ENCODE results near the gene OR1K1. TPM values are rescaled to one million over a fixed set of nuclear protein-coding genes. Genes with fewer than 3 reads are reported as not detected.

Gene OR1K1
- total RNA-seq, 2 donors from 2014 or later, result not detected

- no peak for TF ChIP-seq CTCF (IDR thresholded peaks at IDR 0.05)
- no peak for DNase-seq
- Histone ChIP-seq H3K9ac (ENCODE audit: low read depth in 2 of 2, low read length in 2 of 2) (no peak overlapping the region), H3K27ac (no peak overlapping the region), H3K4me3 (no peak overlapping the region), H3K36me3 (peaks cover 13% of the 10 kb centered on the region), H3K4me1 (no peaks in the 10 kb centered on the region), H3K27me3 (no peaks in the 10 kb centered on the region), H3K9me3 (no peaks in the 10 kb centered on the region)
- intact Hi-C loops (cut with DNase I), result no loop called here
Observed at GRCh38 chr9:122846371-122846940, 46.5 kb downstream of the OR1K1 start.

- Histone ChIP-seq H3K9ac (ENCODE audit: low read depth in 2 of 2, low read length in 2 of 2) (no peak overlapping the region), H3K9me3 (no peaks in the 10 kb centered on the region), H3K27ac (no peak overlapping the region), H3K27me3 (no peaks in the 10 kb centered on the region), H3K4me3 (no peak overlapping the region), H3K36me3 (peaks cover 13% of the 10 kb centered on the region), H3K4me1 (no peaks in the 10 kb centered on the region)
- no peak for TF ChIP-seq CTCF (IDR thresholded peaks at IDR 0.05)
- DNase-seq, result no peak
- intact Hi-C loops (cut with DNase I), result no loop called here
Observed at GRCh38 chr9:122848256-122848943, 48.5 kb downstream of the OR1K1 start.

Other genes starting within 250 kb of the OR1K1 start
- not detected for gene OR1N2, start 247.0 kb upstream of the OR1K1 start, total RNA-seq
- not detected for gene OR1L8, start 216.7 kb upstream of the OR1K1 start, total RNA-seq
- gene OR1Q1, start 185.4 kb upstream of the OR1K1 start, total RNA-seq, result not detected
- gene OR1B1, start 142.5 kb upstream of the OR1K1 start, total RNA-seq, result not detected
- not detected for gene OR1L1, start 138.4 kb upstream of the OR1K1 start, total RNA-seq
- gene OR1L3, start 125.0 kb upstream of the OR1K1 start, total RNA-seq, result not detected
- not detected for gene OR1L4, start 76.1 kb upstream of the OR1K1 start, total RNA-seq
- not detected for gene OR1L6, start 57.8 kb upstream of the OR1K1 start, total RNA-seq
- gene OR5C1, start 11.2 kb upstream of the OR1K1 start, total RNA-seq, result not detected
- gene PDCL, start 28.5 kb downstream of the OR1K1 start, total RNA-seq, result 10 to 100 TPM; 14.9 to 16.2 TPM
- gene RC3H2, start 105.2 kb downstream of the OR1K1 start, total RNA-seq, result 10 to 100 TPM; 34.4 to 44.9 TPM
- 1 to 10 TPM; 6.6 to 8.4 TPM for gene ZBTB6, start 113.2 kb downstream of the OR1K1 start, total RNA-seq
- gene ZBTB26, start 131.4 kb downstream of the OR1K1 start, total RNA-seq, result 1 to 10 TPM; 4.3 to 6.5 TPM
- gene RABGAP1, start 140.9 kb downstream of the OR1K1 start, total RNA-seq, result 10 to 100 TPM; 40.9 to 49.4 TPM
- 1 to 10 TPM in 1 of 2 donors, under 1 TPM in 1; 0.35 to 1.2 TPM for gene GPR21, start 233.5 kb downstream of the OR1K1 start, total RNA-seq

All from colonic mucosa (tissue), 4 donors.